ENCODE measurements around the gene IQCM. TPM values are rescaled to one million over a fixed set of nuclear protein-coding genes. Genes with fewer than 3 reads are reported as not detected.

Gene IQCM
- total RNA-seq, 4 donors from 2014 or later = not detected

DNA sequence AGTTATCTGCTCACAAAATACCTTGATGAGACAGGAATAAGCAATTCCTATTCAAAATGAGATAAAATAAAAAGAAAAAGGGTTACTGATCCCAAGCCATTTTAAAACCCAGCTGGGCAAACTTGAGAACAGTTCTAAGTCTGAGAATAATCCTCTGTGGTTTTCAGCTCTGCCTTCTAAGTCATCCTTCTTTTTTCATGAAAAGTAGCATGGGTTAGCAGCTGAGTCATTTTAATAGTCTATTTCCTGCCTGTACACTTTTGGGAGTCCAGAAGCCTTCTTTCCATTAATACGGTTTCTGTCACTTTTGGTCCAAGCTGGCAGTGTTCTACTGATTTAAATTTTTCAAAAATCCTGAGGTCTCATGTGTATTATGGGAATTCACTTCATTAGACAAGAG lies 374.3 kb downstream of the IQCM start:
- H3K9me3 ChIP-seq = no peaks in the 10 kb centered on the region
- no peak overlapping the region for H3K4me3 ChIP-seq
- H3K27ac ChIP-seq = no peak overlapping the region
- H3K27me3 ChIP-seq = no peaks in the 10 kb centered on the region
- no peak for DNase-seq
- no peaks in the 10 kb centered on the region for H3K4me1 ChIP-seq
- WGBS, 2 donors = 50 to 56% methylated on average over 1 of the region's 1 CpG
- TF ChIP-seq, protein P1, sequence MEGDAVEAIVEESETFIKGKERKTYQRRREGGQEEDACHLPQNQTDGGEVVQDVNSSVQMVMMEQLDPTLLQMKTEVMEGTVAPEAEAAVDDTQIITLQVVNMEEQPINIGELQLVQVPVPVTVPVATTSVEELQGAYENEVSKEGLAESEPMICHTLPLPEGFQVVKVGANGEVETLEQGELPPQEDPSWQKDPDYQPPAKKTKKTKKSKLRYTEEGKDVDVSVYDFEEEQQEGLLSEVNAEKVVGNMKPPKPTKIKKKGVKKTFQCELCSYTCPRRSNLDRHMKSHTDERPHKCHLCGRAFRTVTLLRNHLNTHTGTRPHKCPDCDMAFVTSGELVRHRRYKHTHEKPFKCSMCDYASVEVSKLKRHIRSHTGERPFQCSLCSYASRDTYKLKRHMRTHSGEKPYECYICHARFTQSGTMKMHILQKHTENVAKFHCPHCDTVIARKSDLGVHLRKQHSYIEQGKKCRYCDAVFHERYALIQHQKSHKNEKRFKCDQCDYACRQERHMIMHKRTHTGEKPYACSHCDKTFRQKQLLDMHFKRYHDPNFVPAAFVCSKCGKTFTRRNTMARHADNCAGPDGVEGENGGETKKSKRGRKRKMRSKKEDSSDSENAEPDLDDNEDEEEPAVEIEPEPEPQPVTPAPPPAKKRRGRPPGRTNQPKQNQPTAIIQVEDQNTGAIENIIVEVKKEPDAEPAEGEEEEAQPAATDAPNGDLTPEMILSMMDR (IDR thresholded peaks at IDR 0.05) = no peak
- no peak for TF ChIP-seq POLR2A (IDR thresholded peaks at IDR 0.05)
- no peaks in the 10 kb centered on the region for H3K36me3 ChIP-seq
- intact Hi-C loops (cut with DNase I) = no loop called here

DNA sequence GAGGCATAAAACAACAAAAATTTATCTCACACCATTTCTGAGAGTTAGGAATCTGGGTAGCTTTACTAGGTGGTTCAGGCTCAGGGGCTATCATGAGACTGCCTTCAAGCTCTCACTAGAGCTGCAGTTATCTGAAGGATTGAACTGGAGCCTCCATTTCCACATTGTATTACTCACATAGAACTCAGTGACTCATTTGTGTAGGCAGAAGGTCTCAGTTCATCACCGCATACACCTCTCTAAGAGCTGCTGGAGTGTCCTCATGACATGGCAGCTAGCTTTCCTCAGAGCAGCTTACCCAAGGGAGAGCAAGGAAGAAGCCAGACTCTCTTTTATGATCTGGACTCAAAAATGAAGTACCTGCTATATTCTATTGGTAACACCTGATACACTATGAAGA lies 389.2 kb downstream of the IQCM start:
- Histone ChIP-seq H3K36me3 (no peaks in the 10 kb centered on the region), H3K27ac (no peak overlapping the region), H3K9me3 (no peaks in the 10 kb centered on the region), H3K4me3 (no peak overlapping the region), H3K27me3 (no peaks in the 10 kb centered on the region), H3K4me1 (no peaks in the 10 kb centered on the region)
- no peak for TF ChIP-seq POLR2A (IDR thresholded peaks at IDR 0.05)
- TF ChIP-seq, protein P1 (IDR thresholded peaks at IDR 0.05) = no peak
- WGBS, 2 donors = 43 to 50% methylated on average over 1 of the region's 1 CpG
- intact Hi-C loops (cut with DNase I) = no loop called here
- no peak for DNase-seq

DNA sequence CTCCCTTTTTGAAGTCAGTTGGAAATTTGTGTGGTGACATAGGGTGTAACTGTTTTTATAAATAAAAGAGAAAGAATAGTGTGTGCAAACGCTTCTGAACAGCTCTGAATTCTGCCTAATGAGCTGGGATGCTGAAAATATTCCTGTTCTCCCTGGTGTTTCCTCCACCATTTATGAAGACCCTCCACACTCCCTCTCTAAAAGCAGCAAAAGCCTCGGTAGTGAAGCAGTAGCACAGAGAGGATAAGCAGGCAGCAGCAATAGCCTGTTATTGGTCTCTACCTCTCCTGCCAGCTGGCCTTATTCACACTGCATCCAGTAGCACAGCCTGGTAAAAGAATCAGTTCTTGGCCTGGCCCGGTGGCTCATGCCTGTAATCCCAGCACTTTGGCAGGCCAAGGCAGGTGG lies 406.1 kb downstream of the IQCM start:
- Histone ChIP-seq H3K36me3 (no peaks in the 10 kb centered on the region), H3K27me3 (no peaks in the 10 kb centered on the region), H3K9me3 (no peaks in the 10 kb centered on the region), H3K27ac (peak overlapping the region in 2 of 4 donors; percentile 30 to 51), H3K4me1 (peaks cover 0 to 12% (median 9%) of the 10 kb centered on the region in 3 donors), H3K4me3 (no peak overlapping the region)
- TF ChIP-seq, protein P1 (IDR thresholded peaks at IDR 0.05) = no peak
- TF ChIP-seq POLR2A (IDR thresholded peaks at IDR 0.05) = no peak
- intact Hi-C loops (cut with DNase I) = no loop called here
- 23 to 26% methylated on average over 1 to 2 of the region's 3 CpGs for WGBS, 2 donors
- no peak for DNase-seq

DNA sequence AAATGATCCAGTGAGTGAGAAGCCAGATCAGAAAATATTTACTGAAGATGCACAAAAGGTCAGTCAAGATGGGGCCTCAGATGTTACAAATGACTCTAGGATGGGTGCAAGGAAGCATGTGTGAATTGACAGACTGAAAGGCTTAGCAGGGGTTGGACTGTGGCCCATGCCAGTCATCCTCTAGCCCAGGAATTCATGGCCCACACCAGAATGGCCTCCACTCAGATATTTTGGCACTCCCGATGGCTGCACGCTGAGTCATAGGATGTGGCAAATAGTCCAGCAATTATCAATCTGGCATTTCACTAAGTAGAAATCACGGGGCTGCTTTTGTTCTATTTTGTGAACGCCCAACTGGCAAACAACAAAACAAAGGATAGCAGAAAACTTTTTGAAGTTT lies 406.5 kb downstream of the IQCM start:
- no peak for DNase-seq

DNA sequence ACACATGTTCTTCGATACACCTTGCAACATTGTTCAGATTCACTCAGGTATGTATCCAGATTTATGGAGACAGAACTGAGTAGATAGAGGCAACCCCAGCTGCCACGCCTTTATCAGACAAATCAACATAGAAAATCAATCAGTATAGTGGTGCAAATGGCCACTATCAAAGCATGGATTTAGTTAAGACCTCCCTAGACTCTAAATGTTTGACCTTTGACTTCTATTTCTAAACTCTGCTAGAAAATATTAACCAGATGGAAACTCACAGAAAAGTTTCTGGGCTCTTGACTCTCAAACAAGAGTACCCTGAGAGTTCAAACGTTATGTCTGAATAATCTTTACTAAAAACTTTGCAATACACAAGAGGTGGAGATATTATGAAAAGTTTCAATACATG lies 411.5 kb downstream of the IQCM start:
- Histone ChIP-seq H3K9me3 (no peaks in the 10 kb centered on the region), H3K27ac (no peak overlapping the region), H3K36me3 (no peaks in the 10 kb centered on the region), H3K4me3 (no peak overlapping the region), H3K4me1 (peaks cover 0 to 7% (median 0%) of the 10 kb centered on the region in 3 donors), H3K27me3 (no peaks in the 10 kb centered on the region)
- DNase-seq = no peak
- intact Hi-C loops (cut with DNase I) = no loop called here
- WGBS, 2 donors = 74 to 84% methylated on average over 3 of the region's 3 CpGs
- no peak for TF ChIP-seq POLR2A (IDR thresholded peaks at IDR 0.05)
- TF ChIP-seq, protein P1 (IDR thresholded peaks at IDR 0.05) = no peak

More for the DNA sequence above, 406.5 kb downstream of the IQCM start:
- Histone ChIP-seq H3K36me3 (no peaks in the 10 kb centered on the region), H3K4me1 (peaks cover 0 to 12% (median 9%) of the 10 kb centered on the region in 3 donors), H3K4me3 (no peak overlapping the region), H3K27ac (peak overlapping the region in 1 of 4 donors; percentile 30), H3K27me3 (no peaks in the 10 kb centered on the region), H3K9me3 (no peaks in the 10 kb centered on the region)
- TF ChIP-seq, protein P1 (IDR thresholded peaks at IDR 0.05) = no peak
- no peak for TF ChIP-seq POLR2A (IDR thresholded peaks at IDR 0.05)
- intact Hi-C loops (cut with DNase I) = no loop called here
- 17 to 22% methylated on average over 4 of the region's 4 CpGs for WGBS, 2 donors

Measured in esophagus squamous epithelium (tissue), 5 donors.